IPS DF 19.7 (cell line): ENCODE measurements around the gene CPLX3.

ENCODE experiments used
- DNase-seq: peaks from one replicate; pipeline ENCODE4 v3.0.0-alpha.2; 2013; ENCODE audit warnings: low read depth, low spot score

The CPLX3 gene

DNA sequence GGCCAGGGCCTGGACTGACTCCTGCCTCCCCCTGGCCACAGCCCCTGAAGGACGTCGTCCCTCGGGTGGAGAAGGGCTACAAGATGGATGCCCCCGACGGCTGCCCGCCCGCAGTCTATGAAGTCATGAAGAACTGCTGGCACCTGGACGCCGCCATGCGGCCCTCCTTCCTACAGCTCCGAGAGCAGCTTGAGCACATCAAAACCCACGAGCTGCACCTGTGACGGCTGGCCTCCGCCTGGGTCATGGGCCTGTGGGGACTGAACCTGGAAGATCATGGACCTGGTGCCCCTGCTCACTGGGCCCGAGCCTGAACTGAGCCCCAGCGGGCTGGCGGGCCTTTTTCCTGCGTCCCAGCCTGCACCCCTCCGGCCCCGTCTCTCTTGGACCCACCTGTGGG, 24.1 kb upstream of the CPLX3 start:
- no peak for DNase-seq

DNA sequence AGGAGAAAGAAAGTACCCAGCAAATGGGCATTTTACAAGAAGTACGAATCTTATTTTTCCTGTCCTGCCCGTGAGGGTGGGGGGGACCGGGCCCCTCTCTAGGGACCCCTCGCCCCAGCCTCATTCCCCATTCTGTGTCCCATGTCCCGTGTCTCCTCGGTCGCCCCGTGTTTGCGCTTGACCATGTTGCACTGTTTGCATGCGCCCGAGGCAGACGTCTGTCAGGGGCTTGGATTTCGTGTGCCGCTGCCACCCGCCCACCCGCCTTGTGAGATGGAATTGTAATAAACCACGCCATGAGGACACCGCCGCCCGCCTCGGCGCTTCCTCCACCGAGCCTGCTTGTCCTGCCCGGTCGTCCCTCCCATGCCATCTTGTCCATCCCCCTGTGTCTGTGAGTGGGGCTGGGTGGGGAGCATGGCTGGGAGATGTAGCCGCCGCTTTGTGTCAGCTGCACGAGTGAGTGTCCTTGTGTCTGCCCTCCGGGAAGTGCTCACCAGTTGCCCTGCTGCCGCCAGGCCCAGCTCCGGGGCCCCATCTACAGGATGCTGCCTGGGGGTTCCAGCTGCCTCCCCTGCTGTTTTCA, 23.5 kb upstream of the CPLX3 start:
- no peak for DNase-seq

DNA sequence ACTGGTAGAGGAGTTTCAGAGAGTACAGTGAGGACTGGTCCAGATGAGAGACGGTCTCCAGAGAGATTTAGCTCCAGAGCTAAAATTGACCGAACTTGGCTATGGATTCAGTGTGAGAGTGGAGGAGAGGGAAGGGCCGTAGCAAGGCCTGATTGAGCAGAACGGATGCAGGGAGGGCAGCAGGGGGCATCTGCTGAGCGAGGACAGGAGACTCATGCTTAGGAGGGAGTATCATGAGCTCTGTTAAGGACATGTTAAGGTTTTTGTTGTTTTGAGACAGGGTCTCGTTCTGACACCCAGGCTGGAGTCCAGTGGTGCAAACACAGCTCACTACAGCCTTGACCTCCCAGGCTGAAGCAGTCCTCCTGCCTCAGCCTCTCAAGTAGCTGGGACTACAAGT, 21.5 kb upstream of the CPLX3 start:
- DNase-seq = no peak

DNA sequence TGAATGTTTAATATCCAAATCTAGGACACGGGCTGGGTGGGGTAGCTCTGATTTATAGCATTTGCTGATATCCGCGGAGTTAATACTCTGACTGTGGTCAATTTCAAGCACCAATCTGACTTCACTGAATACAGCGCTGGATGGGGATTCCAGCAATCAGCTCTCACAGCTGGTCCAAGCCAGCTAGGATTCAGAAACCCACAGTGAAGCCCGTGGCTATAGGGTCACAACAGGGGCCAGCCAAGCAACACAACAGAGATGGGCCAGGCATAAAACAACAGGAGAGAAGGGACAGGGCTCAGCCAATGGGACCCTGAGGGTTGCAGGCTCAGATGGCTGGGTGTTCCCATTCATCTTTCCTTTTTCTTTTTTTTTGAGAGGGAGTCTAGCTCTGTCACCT, 19.1 kb upstream of the CPLX3 start:
- no peak for DNase-seq

DNA sequence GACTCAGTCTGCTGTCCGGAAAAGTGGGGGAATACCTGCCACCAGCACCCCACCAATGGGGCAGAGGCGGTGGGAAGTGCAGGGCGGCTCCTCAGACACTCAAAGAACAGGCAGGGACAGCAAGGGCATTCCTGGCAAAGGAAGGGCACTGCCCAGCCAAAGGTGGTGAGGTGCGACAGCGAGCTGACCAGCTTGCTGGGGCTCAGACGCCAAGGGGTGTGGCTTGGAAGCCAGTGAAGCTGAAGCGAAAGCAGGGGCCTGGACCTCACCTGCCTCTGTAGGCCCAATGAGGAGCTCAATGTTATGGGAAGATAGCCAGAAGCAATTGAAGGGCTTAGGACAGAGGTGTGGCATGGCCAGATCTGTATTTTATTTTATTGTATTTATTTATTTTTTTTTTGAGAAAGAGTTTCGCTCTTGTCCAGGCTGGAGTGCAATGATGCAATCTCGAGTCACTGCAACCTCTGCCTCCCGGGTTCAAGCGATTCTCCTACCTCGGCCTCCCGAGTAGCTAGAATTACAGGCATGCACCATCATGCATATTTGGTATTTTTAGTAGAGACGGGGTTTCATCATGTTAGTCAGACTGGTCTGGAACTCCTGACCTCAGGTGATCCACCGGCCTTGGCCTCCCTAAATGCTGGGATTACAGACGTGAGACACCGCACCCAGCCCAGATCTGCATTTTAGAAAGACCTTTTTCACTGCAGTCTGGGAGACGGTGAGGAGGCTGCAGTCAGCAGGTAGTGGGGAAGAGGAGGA, 18.2 kb upstream of the CPLX3 start:
- no peak for DNase-seq

DNA sequence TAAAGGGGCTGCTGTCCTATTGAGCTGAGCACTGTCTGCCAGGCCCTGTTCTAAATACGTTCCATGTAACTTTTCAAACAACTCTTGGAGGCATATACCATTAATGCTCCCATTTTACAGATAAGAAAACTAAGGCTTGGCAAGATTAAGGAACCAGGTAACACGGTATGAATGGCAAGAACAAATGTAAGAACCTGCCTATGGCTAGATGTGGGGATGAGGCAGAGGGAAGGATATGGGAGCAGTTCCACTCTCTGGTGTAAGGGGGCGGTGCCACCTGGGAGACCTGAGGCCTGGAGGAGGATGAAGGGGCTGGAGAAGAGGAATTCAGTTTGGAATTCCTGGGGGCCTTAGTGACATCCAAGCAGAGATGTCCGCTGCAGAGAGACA, 17.6 kb upstream of the CPLX3 start:
- DNase-seq = no peak

DNA sequence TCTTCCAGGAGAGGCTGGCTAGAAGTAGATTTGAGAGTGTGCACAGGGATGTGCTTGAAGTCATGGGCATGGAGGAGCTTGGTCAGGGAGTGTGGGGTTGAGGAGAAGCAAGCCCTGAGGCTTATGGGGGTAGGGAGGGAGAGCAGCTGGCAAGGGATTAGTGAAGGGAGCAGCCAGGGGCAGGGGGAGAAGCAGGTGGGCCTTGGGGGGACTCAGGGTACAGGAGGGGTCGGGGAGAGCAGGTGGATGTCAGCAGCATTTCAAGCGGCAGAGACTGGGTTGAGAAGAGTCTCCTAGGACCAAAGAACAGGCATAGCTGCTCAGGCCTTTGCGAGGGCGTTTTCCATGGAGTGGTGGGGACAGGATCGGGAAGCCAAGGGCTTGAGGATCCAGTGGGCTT, 17.2 kb upstream of the CPLX3 start:
- DNase-seq = no peak

DNA sequence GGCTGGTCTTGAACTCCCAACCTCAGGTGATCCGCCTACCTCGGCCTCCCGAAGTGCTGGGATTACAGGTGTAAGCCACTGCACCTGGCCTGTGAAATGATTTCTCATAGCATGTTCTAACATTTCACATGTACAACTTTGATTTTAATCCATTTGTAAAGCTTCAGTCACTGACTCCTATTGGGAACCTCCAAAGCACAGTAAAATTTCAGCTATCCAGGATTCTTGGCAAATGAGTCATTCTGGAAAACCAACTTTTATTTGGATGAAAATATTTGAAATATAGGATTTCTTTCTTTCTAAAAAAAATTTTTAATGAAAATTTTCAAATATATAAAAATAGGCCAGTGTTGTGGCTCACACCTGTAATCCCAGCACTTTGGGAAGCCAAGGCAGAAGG, 16.5 kb upstream of the CPLX3 start:
- DNase-seq = no peak

DNA sequence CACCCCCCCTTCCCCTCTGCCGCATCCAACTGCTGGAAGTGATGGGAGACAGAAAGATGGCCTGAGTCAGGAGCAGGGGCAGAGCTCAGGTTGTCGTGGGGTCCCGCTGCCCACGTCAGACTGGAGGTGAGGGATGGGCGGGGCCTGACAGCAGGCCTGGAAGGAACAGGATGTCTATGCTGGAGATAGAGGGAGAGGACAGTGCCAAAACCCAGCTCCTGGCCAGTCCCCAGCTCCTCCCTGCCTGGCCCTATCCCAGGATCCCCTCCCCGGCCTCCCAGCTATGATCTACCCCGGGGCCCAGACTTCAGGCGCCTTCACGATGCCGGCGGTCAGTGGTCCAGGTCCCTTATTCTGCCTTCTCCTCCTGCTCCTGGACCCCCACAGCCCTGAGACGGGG, 13.9 kb upstream of the CPLX3 start, which contains the start of gene LMAN1L:
TSS of gene LMAN1L (plus strand) at position 303 of the 400 bp plus-strand sequence. CDS start at position 323, 20 bp downstream.
- DNase-seq = no peak

DNA sequence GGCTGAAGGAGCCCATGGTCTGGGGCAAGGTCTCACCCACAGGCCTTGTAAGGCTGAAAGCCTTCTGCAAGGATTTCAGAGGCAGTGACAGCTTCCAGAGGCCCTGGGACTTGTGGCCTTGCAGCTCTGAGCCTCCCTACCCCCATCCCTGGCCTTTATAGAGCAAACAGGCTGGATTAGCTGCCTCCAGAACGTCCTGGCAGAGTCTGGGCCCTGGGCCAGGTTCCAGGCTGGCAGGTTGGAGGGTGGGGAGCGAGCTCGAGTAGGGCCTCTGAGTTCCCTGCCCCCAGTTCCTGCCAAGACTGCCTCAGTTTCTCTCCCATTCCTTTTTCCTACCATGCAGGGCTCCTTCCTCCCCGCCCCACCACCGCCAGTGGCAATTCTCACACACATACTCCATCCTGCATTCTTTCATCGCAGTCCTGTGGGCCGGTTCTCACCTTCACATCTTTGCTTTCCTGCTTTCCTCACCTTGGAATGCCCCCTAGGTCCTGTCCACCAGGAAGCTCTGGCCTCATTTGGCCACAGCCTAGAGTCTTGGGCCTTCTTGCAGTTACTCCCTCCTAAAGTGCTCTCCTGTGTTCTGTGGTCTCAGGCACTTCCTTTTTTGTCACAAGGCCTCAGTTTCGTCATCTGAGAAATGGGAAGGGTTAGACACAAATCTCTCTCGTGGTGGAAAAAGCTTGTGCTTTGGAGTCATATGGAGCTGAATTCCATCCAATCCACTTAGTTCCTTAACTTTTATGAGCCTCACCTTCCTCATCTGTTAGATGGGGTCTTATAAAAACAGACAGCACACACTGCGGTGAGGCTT, 11.1 kb upstream of the CPLX3 start:
- no peak for DNase-seq

DNA sequence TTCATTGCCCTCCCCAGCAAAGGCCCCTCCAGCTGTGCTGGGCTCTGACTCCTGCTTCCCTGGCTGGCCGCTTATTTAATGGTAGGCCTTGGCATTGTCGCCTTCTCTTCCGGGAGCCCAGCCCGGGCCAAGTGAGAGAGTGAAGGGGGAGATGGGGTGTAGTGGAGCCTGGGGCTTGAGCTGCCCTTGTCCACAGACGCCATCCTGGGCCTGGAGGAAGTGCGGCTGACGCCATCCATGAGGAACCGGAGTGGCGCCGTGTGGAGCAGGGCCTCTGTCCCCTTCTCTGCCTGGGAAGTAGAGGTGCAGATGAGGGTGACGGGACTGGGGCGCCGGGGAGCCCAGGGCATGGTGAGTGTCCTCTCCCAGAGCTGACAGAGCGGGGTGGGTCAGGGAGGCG, 10.5 kb upstream of the CPLX3 start:
- DNase-seq = no peak

DNA sequence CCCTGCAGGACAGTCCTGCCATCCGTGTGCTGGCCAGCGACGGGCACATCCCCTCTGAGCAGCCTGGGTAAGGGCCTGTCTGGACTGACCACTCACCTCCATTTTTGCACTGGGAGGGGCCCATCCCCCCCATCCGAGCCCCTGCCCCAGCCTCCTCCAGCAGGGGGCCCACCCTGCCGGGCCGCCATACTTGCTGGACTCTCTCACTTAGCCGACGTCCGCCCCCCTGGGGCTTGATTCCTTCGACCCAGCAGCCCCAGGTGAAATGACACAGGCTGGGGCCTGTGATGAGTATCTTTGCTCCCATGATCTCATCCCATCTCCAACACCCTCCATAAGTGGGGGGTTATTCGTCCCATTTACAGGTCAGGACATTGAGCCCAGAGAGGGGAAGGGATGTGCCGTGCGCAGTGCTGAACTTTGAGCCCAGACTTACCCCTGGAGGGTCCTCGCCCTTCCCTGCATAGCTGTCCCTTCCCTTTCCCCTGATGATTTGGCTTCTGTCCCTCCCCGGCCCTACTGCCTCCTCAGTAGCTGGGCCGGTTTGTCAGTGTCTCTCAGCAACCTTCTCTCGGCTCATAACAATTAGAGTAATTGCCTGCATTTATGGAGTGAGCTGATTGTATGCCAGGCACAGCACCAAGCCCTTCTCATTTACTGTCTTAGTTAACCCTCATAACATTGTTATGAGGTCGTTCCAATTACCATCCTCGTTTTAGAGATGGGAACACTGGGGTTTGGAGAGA, 9.6 kb upstream of the CPLX3 start:
- no peak for DNase-seq

DNA sequence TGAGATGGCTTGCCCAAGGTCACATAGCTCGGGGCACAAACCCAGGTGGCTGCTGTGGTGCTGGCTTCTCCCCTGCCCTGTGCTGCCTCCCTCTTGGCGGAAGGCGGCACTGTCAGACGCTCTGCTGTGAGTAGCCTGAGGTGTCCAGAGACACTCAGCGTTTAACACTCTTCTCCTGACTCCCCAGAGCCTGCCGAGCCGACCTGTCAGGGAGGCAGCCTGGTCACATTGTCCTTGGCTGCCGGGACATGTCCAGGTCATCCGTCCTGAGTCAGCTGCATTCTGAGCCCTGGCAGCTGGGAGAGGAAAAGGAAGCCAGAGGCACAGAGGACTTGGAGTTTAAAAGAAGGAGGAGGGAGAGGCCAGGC, 9.1 kb upstream of the CPLX3 start:
- no peak for DNase-seq

DNA sequence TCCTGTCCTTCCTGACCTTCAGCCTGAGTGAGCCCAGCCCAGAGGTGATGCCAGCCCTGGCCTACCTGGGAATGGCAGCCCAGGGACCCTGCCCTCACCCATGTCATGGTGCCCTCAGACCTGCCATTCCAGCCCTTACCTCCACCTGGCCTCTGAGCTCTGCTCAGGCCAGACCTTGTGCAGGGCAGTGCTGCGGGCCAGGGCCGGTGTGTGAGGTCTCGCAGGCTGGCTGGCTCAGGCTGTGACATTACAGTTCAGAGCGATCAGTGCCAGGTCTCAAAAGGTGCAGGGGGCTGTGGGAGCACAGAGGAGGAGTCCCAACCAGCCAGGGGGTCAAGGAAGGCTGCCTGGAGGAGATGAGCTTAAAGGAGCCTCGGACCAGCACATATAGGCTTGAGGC, 6.4 kb upstream of the CPLX3 start:
- no peak for DNase-seq

DNA sequence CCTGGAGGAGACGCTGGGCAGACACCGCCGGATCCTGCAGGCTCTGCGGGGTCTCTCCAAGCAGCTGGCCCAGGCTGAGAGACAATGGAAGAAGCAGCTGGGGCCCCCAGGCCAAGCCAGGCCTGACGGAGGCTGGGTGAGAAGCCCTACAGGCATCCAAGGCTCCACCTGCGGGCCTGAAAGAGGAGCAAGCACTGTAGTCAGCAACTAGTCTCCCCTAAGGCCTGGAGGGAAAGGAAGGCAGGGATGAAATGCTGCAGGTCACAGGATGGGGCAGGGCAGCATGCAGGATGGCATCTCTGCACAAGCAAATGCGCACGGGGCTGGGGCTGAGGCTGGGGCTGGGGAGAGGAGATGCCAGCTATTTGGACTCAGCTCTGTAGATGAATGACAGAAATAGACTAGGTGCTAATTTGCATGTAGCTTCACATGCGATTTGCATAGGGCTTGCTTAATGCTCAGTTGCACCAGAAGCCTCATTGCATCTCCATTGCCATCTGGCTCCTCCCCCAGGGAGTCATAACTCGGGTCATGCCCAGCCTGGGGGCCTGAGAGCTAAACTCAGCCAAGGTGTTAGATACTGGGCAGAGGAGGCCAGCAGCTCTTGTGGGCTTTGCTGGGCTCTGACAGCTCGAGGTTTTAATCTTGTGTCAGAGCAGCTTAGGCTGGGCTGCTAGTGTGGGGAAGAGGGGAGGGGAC, 5.2 kb upstream of the CPLX3 start:
- DNase-seq = no peak

DNA sequence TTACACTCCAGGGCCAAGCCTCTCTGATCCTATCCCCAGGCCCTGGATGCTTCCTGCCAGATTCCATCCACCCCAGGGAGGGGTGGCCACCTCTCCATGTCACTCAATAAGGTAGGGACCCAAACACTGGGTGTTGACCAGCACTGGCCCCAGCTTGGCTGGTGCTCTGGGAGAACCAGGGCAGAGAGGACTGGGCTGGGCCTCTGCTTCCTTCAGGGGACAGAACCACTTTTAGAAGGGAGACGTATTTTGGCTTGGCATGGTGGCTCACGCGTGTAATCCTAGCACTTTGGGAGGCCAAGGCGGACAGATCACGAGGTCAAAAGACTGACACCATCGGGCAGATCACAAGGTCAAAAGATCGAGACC, 4.7 kb upstream of the CPLX3 start:
- DNase-seq = no peak

DNA sequence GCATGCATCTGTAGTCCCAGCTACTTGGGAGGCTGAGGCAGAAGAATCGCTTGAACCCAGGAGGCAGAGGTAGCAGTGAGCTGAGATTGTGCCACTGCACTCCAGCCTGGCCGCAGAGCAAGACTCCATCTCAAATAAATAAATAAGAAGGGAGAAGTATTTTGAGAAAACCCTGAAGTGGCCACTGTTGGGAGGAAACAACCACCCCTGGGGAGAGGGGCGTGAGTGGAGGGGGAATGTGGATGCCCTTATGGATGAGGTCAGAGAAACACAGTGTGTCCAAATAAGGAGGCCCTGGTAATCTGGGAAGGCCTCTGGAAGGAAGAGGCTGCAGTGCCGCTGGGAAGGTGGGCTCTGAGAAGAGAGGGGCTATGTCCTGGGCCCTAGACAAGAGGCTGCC, 4.2 kb upstream of the CPLX3 start:
- no peak for DNase-seq

DNA sequence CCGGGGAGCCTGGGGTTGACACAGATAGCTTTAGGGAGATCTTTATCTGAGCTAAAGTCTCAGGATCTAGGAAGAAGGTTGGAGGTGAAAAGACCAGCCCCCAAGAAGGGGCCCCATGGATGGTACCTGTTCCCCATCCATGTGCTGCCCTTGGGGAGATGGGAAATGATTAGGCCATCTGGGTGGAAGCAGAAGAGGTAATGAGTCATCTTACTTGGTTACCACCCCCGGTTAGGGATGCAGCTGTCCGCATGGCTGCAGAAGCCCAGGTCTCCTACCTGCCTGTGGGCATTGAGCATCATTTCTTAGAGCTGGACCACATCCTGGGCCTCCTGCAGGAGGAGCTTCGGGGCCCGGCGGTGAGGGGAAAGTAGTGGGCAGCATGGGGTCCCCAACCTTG, 3.1 kb upstream of the CPLX3 start:
- no peak for DNase-seq

DNA sequence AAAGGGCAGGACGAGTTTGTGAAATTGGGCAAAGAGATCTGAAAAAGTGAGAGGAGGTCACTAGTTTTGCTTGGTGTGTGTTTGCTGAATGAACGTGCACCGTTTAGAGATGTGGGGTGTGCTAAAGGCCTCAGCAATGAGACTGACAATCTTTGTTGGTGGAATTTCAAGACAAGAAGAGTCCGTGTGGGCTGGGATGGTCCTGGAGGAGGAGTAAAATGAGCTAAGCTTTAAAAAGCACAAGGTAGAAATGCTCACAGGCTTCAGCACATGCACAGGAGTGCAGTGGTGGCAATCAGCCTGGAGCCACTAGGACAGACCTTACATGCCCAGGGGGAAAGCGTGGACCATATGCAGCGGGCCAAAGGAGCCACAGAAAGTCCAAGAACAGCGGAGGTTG, 1.5 kb upstream of the CPLX3 start:
- no peak for DNase-seq

DNA sequence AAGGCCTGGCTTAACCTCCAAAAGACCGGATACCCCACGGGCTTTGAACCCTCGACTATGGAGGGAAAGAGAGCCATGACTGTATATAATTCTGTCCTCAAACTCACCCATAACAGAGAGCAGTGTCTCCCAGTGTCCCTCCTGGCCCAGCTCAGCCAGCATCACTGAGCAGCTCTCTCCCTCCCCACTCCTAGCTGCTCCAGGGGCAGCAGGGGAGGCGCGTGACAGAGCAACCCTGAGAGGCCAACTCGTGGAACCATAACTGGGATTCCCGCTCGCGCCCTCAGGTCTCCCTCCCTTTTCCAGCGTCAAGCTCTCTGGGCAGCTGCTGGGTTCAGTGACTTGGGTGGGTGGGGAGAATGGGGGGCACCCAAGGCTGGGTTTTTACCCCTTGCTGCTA, 561 bp upstream of the CPLX3 start:
- no peak for DNase-seq

DNA sequence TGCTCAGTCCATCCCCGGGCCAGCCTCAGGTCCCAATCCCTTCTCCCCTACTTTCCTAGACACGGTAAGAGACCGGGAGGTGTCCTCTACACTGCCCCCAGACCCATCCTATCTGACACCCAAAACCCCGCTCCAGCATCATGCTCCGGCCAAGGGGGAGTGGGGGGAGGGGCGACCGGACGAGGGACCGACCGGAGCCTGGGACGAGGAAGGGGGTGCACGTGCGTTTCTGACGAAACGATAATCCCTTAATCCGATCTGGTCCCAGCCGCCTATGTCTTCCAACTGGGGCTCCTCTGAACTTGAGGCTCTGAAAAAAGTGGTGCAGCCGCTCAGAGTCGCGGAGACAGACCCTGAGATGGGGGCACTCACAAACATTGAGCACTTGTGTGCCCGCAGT, 494 bp downstream of the CPLX3 start:
- no peak for DNase-seq

DNA sequence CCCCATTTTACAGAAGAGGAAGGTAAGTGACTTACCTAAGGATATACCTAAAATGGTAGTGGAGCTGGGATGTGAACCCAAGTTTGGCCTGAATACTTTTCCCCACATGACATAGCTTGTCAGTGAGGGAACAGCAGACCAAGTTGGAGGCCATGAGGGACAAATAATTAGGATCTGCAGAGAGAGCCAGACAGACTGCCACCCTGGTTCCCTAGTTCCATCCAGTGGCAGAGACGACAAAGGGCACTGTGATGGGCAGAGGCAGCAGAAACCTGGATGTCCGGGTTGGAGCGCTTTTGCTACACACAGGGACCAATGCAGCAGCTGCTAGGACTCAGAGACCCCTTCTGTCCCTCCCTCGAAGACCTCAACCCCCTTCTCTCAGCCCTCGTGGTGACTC, 1.2 kb downstream of the CPLX3 start:
- DNase-seq = no peak
